GM12878 (cell line): ENCODE results near the gene AGAP1. TPM values are rescaled to one million over a fixed set of nuclear protein-coding genes. Genes with fewer than 3 reads are reported as not detected.

Source experiments
- ATAC-seq: fragments of 200-7000 bp; cut with Tn5 transposase; 3 replicates; pipeline ENCODE4 v1.9.1; 2020; ENCODE audit warnings: mild to moderate bottlenecking, moderate library complexity
- BruUV-seq: library from RNA; stranded (reverse); fragments of 400-500 nt; replicated peaks from 2 replicates; lab custom pipeline; 2021; lab: Mats Ljungman, UMichigan
- CTCF ChIA-PET: fragments of 300-600 bp; sonication (Branson Sonifier 250); formaldehyde crosslinking; extraction: SDS; loops from one replicate; lab custom pipeline; 2021; ENCODE audit warnings: inconsistent platforms; lab: Yijun Ruan, JAX
- POLR2A ChIA-PET: fragments of 350-600 bp; formaldehyde crosslinking; extraction: SDS; loops from one replicate; lab custom pipeline; 2021; ENCODE audit warnings: inconsistent platforms; lab: Charles Lee
- RAD21 ChIA-PET: fragments of 300-600 bp; sonication (Branson Sonifier 250); formaldehyde crosslinking; loops from one replicate; lab custom pipeline; 2023; ENCODE audit warnings: antibody characterized with exemption; ENCODE audit not compliant: unreplicated experiment; lab: Charles Lee
- SMC1A ChIA-PET: fragments of 300-600 bp; sonication (Branson Sonifier 250); formaldehyde crosslinking; loops from one replicate; lab custom pipeline; 2023; ENCODE audit not compliant: unreplicated experiment, uncharacterized antibody; lab: Charles Lee
- DNase-seq: peaks from one replicate; pipeline ENCODE4 v3.0.0-alpha.2; 2011; ENCODE audit warnings: low read depth, low spot score
- FAIRE-seq: peaks from 3 replicates; lab custom pipeline; 2011; peaks lifted over from hg19 to GRCh38; lab: Jason Lieb, UNC
- H2AFZ ChIP-seq: 2 replicates; pipeline ENCODE4 v1.6.0; 2011; ENCODE audit warnings: low read depth, low read length, control low read depth; ENCODE audit not compliant: control insufficient read depth
- H3K27ac ChIP-seq: 2 replicates; pipeline ENCODE4 v1.5.1; 2011; ENCODE audit warnings: control low read depth; ENCODE audit not compliant: control insufficient read depth, insufficient read depth
- H3K27me3 ChIP-seq, 2 experiments: replicated peaks in 1 of 2; 2 replicates each; pipeline versions ENCODE4 v1.6.0 to v1.6.1; 2011; ENCODE audit warnings: low read length in 1 of 2; ENCODE audit not compliant: control insufficient read depth in 2 of 2, insufficient read depth in 2 of 2
- H3K36me3 ChIP-seq, 2 experiments: 2 replicates each; pipeline ENCODE4 v1.5.1; 2011; ENCODE audit warnings: low read length in 1 of 2; ENCODE audit not compliant: control insufficient read depth in 2 of 2, insufficient read depth in 2 of 2
- H3K4me1 ChIP-seq: 2 replicates; pipeline ENCODE4 v1.6.1; 2011; ENCODE audit warnings: mild to moderate bottlenecking, low read length, moderate library complexity, mixed read lengths; ENCODE audit not compliant: control insufficient read depth, insufficient read depth
- H3K4me2 ChIP-seq: 2 replicates; pipeline ENCODE4 v1.6.0; 2011; ENCODE audit warnings: control low read depth; ENCODE audit not compliant: control insufficient read depth, insufficient read depth
- H3K4me3 ChIP-seq: fragments of 200-600 bp; sonication (generic); 2 replicates; pipeline ENCODE4 v1.5.1; 2016
- H3K79me2 ChIP-seq: 2 replicates; pipeline ENCODE4 v1.6.0; 2011; ENCODE audit warnings: low read length; ENCODE audit not compliant: control insufficient read depth, insufficient read depth
- H3K9ac ChIP-seq: 2 replicates; pipeline ENCODE4 v1.8.0; 2011; ENCODE audit warnings: low read length, control low read depth, mixed read lengths; ENCODE audit not compliant: control insufficient read depth, insufficient read depth
- H3K9me3 ChIP-seq: replicated peaks from 3 replicates; pipeline ENCODE4 v1.5.1; 2011; ENCODE audit warnings: mild to moderate bottlenecking, low read length; ENCODE audit not compliant: control insufficient read depth, insufficient read depth
- H4K20me1 ChIP-seq: 2 replicates; pipeline ENCODE4 v1.6.0; 2011; ENCODE audit not compliant: control insufficient read depth, insufficient read depth
- CBX3 ChIP-seq: fragments of 200-600 bp; sonication (generic); IDR thresholded peaks from 2 replicates; pipeline ENCODE4 v1.6.1; 2016; ENCODE audit warnings: low read depth, borderline replicate concordance
- CREM ChIP-seq: IDR thresholded peaks from 2 replicates; pipeline ENCODE4 v1.6.1; 2014; ENCODE audit warnings: antibody characterized with exemption, low read depth
- GATAD2B ChIP-seq: fragments of 450-650 bp; conservative IDR thresholded peaks from 2 replicates; pipeline ENCODE4 v1.6.1; 2017; ENCODE audit warnings: low read depth, mild to moderate bottlenecking, moderate library complexity
- IRF4 ChIP-seq: IDR thresholded peaks from 2 replicates; pipeline ENCODE4 v1.6.1; 2011; ENCODE audit warnings: low read depth, low read length
- JUND ChIP-seq: IDR thresholded peaks from 2 replicates; pipeline ENCODE4 v1.6.1; 2012; ENCODE audit warnings: low read depth, mild to moderate bottlenecking, low read length, improper control_type of control experiment, moderate library complexity
- KAT2A ChIP-seq: conservative IDR thresholded peaks from 2 replicates; pipeline ENCODE4 v1.6.1; 2011; ENCODE audit warnings: low read depth, low read length; ENCODE audit not compliant: control insufficient read depth
- PAX5 ChIP-seq: IDR thresholded peaks from 2 replicates; pipeline ENCODE4 v1.6.1; 2011; ENCODE audit warnings: low read depth, low read length, borderline replicate concordance
- RFX5 ChIP-seq: IDR thresholded peaks from 2 replicates; pipeline ENCODE4 v1.6.1; 2011; ENCODE audit warnings: low read depth, low read length, improper control_type of control experiment
- SIN3A ChIP-seq: IDR thresholded peaks from 2 replicates; pipeline ENCODE4 v1.6.1; 2012; ENCODE audit warnings: low read depth, low read length, improper control_type of control experiment
- SREBF1 ChIP-seq: IDR thresholded peaks from 2 replicates; pipeline ENCODE4 v1.6.1; 2012; ENCODE audit warnings: mild to moderate bottlenecking, low read length
- TAF1 ChIP-seq: IDR thresholded peaks from 2 replicates; pipeline ENCODE4 v1.6.1; 2011; ENCODE audit warnings: mild to moderate bottlenecking, low read depth, low read length, borderline replicate concordance
- TCF3 ChIP-seq: IDR thresholded peaks from 2 replicates; pipeline ENCODE4 v1.6.1; 2012; ENCODE audit warnings: low read depth, mild to moderate bottlenecking, low read length, borderline replicate concordance; ENCODE audit not compliant: insufficient read depth
- ZNF207 ChIP-seq: fragments of 450-650 bp; IDR thresholded peaks from 2 replicates; pipeline ENCODE4 v1.6.1; 2014; ENCODE audit warnings: antibody characterized with exemption, mild to moderate bottlenecking, borderline replicate concordance
- ZZZ3 ChIP-seq: IDR thresholded peaks from 2 replicates; pipeline ENCODE4 v1.6.1; 2011; ENCODE audit warnings: low read depth; ENCODE audit not compliant: control insufficient read depth, insufficient read length
- WGBS: methylation state at CpG from one replicate; pipeline ENCODE4 v1.1.6; 2016; ENCODE audit warnings: low lambda C conversion rate; ENCODE audit not compliant: insufficient replicate concordance, insufficient coverage; ENCODE audit errors: missing lambda C conversion rate; 5-methylcytosine and 5-hydroxymethylcytosine counted together
- in situ Hi-C: fragments of 300-500 bp; cut with MboI; formaldehyde crosslinking; loops from 9 replicates; pipeline ENCODE4 v1.14.3; 2018; ENCODE audit warnings: mixed read lengths
- intact Hi-C: fragments of 100-400 bp; cut with micrococcal nuclease; formaldehyde crosslinking; loops from one replicate; pipeline ENCODE4 v1.14.2; 2022; ENCODE audit not compliant: unreplicated experiment
- polyA plus RNA-seq, 11 experiments: library from polyadenylated mRNA; depleted of rRNA in 4 of 11; unstranded in 6 of 11; stranded (reverse) in 5 of 11; fragments of >200 nt; fragmentation: Nextera tagmentation in 4 of 11; fragmentation: Illumina TruSeq in 1 of 11; extraction: Ambion mirVana in 4 of 11; extraction: Trizol in 1 of 11; gene quantifications; 1 replicate in 1 of 11; 2 replicates in 10 of 11; pipeline versions ENCODE4 v1.2.1 to v1.2.3, GENCODE V29; 2011 to 2016; ENCODE audit warnings: inconsistent platforms in 2 of 11, missing spikeins in 2 of 11, low read depth in 1 of 11
- total RNA-seq, 4 experiments: library from RNA; depleted of rRNA in 3 of 4; stranded (reverse); fragments of >200 nt in 3 of 4; fragmentation: Illumina TruSeq in 1 of 4; extraction: Trizol in 1 of 4; gene quantifications; 2 replicates each; pipeline versions ENCODE4 v1.2.1 to v1.2.3, GENCODE V29; 2013 to 2021
- TF ChIP-seq, protein P1 (sequence below): fragments of 450-650 bp; IDR thresholded peaks from 2 replicates; pipeline ENCODE4 v1.6.1; 2014; ENCODE audit warnings: mild to moderate bottlenecking
- TF ChIP-seq, protein P2 (sequence below): fragments of 450-650 bp; IDR thresholded peaks from 2 replicates; pipeline ENCODE4 v1.6.1; 2016; ENCODE audit warnings: mild to moderate bottlenecking, moderate library complexity, borderline replicate concordance
- TF ChIP-seq, protein P3 (sequence below): fragments of 150-350 bp; IDR thresholded peaks from 2 replicates; pipeline ENCODE4 v1.6.1; 2016; ENCODE audit warnings: low read depth, low read length

The AGAP1 gene
- total and polyA plus RNA-seq, 10 of the 15 experiments (the other 5 are each of a cell fraction or from before 2014, with no cell fraction given), result 0.05 to 0.15 (median 0.06) TPM; not detected in 7

DNA sequence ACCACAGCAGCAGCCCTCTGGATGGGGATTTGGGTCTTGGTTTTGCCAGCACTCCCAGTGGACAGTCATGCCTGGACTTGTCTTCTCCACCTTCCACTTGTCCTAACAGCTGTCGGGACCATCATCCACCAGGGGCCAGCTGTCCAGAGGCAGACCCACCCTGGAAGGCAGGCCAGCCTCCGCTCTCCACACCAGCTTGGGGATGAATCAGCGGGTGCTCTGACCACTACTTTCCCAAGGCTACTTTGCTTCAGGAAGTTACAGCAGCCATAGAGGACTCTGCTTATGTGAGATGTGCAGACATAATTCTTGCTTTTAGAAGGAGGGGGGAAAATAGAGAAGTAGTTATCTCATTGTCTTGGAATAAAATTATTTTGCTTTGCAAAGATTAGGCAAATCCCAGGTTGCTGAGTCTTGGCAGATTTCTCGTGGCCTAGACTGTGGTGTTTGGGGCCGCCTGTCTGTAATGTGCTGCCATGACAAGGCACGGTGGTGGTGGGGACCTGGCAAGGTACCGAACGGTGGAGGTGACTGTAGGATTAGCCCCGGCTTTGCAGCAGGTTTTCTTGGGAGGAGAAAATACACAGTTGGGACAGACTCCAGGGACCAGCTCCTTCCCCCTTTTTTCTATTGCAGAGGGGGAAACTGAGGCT, 148.7 kb downstream of the AGAP1 start:
- no peaks in the 10 kb centered on the region for H3K79me2 ChIP-seq
- in situ Hi-C loops (no loop called here), intact Hi-C loops (no loop called here)
- FAIRE-seq, result no peak
- no peaks in the 10 kb centered on the region for H3K9me3 ChIP-seq
- ATAC-seq, result no peak
- RAD21 ChIA-PET, result no interaction called here
- no peaks in the 10 kb centered on the region for H3K4me1 ChIP-seq
- H2AFZ ChIP-seq, result no peak overlapping the region
- H3K27me3 ChIP-seq, result no peaks in the 10 kb centered on the region
- no peak overlapping the region for H3K9ac ChIP-seq
- no peak overlapping the region for H3K4me3 ChIP-seq
- no peak for DNase-seq
- no peaks in the 10 kb centered on the region for H4K20me1 ChIP-seq
- no TSS peak for BruUV-seq
- WGBS, result 11% methylated on average over 9 of the region's 9 CpGs
- no peak overlapping the region for H3K27ac ChIP-seq
- H3K4me2 ChIP-seq, result no peak overlapping the region
- SMC1A ChIA-PET, result no interaction called here
- POLR2A ChIA-PET, result no interaction called here
- CTCF ChIA-PET, result no interaction called here
- H3K36me3 ChIP-seq, result no peaks in the 10 kb centered on the region
- TF ChIP-seq CREM (no peak), CBX3 (no peak), SREBF1 (no peak), SIN3A (no peak), RFX5 (no peak), JUND (no peak), TAF1 (no peak), ZZZ3 (no peak), GATAD2B (no peak), ZNF207 (no peak), KAT2A (no peak), IRF4 (no peak), PAX5 (no peak), TCF3 (no peak)
- TF ChIP-seq, protein P1, sequence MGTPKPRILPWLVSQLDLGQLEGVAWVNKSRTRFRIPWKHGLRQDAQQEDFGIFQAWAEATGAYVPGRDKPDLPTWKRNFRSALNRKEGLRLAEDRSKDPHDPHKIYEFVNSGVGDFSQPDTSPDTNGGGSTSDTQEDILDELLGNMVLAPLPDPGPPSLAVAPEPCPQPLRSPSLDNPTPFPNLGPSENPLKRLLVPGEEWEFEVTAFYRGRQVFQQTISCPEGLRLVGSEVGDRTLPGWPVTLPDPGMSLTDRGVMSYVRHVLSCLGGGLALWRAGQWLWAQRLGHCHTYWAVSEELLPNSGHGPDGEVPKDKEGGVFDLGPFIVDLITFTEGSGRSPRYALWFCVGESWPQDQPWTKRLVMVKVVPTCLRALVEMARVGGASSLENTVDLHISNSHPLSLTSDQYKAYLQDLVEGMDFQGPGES, result no peak
- TF ChIP-seq, protein P2, sequence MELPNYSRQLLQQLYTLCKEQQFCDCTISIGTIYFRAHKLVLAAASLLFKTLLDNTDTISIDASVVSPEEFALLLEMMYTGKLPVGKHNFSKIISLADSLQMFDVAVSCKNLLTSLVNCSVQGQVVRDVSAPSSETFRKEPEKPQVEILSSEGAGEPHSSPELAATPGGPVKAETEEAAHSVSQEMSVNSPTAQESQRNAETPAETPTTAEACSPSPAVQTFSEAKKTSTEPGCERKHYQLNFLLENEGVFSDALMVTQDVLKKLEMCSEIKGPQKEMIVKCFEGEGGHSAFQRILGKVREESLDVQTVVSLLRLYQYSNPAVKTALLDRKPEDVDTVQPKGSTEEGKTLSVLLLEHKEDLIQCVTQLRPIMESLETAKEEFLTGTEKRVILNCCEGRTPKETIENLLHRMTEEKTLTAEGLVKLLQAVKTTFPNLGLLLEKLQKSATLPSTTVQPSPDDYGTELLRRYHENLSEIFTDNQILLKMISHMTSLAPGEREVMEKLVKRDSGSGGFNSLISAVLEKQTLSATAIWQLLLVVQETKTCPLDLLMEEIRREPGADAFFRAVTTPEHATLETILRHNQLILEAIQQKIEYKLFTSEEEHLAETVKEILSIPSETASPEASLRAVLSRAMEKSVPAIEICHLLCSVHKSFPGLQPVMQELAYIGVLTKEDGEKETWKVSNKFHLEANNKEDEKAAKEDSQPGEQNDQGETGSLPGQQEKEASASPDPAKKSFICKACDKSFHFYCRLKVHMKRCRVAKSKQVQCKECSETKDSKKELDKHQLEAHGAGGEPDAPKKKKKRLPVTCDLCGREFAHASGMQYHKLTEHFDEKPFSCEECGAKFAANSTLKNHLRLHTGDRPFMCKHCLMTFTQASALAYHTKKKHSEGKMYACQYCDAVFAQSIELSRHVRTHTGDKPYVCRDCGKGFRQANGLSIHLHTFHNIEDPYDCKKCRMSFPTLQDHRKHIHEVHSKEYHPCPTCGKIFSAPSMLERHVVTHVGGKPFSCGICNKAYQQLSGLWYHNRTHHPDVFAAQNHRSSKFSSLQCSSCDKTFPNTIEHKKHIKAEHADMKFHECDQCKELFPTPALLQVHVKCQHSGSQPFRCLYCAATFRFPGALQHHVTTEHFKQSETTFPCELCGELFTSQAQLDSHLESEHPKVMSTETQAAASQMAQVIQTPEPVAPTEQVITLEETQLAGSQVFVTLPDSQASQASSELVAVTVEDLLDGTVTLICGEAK, result no peak
- TF ChIP-seq, protein P3, sequence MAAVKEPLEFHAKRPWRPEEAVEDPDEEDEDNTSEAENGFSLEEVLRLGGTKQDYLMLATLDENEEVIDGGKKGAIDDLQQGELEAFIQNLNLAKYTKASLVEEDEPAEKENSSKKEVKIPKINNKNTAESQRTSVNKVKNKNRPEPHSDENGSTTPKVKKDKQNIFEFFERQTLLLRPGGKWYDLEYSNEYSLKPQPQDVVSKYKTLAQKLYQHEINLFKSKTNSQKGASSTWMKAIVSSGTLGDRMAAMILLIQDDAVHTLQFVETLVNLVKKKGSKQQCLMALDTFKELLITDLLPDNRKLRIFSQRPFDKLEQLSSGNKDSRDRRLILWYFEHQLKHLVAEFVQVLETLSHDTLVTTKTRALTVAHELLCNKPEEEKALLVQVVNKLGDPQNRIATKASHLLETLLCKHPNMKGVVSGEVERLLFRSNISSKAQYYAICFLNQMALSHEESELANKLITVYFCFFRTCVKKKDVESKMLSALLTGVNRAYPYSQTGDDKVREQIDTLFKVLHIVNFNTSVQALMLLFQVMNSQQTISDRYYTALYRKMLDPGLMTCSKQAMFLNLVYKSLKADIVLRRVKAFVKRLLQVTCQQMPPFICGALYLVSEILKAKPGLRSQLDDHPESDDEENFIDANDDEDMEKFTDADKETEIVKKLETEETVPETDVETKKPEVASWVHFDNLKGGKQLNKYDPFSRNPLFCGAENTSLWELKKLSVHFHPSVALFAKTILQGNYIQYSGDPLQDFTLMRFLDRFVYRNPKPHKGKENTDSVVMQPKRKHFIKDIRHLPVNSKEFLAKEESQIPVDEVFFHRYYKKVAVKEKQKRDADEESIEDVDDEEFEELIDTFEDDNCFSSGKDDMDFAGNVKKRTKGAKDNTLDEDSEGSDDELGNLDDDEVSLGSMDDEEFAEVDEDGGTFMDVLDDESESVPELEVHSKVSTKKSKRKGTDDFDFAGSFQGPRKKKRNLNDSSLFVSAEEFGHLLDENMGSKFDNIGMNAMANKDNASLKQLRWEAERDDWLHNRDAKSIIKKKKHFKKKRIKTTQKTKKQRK, result no peak
